Right renal cortex interstitium (tissue), 3 donors: Measurements from ENCODE around the gene GPNMB. TPM values are rescaled to one million over a fixed set of nuclear protein-coding genes. Genes with fewer than 3 reads are reported as not detected.

ENCODE experiments used
- DNase-seq, 3 donors: peaks; one replicate each; pipeline ENCODE4 v3.0.0-alpha.2; 2013; ENCODE audit warnings: low read depth in 3 of 3, low spot score in 2 of 3
- polyA plus RNA-seq, 3 donors: library from polyadenylated mRNA; unstranded; fragments of 120-200 nt; gene quantifications; one replicate each; pipeline ENCODE4 v1.2.1, GENCODE V29; 2013; ENCODE audit not compliant: insufficient read length in 3 of 3

The GPNMB gene
- polyA plus RNA-seq, 3 donors, result 30.3 to 33.7 (median 31.8) TPM

DNA sequence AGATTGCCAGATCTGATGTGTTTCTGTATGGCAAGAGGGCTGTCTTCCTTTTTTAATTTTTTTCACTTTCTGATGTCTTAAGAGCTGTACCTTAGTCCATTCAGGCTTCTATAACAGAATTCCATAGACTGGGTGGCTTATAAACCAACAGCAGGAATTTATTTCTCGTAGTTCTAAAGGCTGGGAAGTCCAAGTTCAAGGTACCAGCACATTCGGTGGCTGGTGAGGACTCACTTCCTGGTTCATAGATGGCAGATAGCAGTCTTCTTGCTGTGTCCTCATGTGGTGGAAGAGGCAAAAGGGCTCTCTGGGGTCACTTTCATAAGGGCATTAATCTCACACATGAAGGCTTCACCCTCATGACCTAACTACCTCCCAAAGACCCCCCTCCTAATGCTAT lies 20.8 kb downstream of the GPNMB start:
- no peak for DNase-seq

DNA sequence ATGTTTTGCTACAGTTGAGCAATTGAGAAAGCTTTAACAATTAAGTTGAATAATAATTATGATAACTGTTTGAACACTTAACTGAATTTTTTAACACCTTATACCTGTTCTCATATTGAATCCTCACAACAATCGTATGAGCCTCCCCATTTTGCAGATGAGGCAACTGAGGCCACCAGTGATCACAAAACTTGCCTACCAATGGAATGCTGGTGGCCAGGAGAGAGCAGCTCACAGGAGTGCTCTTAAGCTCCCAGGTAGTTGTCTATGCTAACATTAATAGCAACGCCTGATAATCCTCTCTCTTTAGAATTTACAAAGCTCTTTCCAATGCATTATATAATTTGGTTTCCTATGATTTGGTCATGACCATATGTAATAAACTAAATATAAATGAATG lies 21.6 kb downstream of the GPNMB start:
- DNase-seq, result no peak

DNA sequence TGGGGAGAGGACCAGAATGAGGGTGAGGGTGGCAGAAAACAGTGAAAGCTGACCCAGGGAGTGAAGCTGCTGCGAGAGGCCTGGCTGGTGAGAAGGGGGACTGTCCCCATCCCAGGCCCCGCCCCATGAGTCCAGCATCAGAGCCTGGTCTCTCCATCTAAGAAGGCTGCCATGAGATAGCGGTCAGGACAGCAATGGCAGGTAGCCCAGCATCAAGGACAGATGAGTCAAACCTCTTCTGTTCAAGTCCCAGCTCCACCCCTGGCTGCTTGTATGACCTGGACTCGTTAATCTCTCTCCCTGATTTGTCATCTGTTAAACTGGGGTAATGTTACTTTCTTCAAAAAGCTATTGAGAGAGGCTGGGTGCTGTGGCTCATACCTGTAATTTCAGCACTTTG lies 22.2 kb downstream of the GPNMB start:
- no peak for DNase-seq

DNA sequence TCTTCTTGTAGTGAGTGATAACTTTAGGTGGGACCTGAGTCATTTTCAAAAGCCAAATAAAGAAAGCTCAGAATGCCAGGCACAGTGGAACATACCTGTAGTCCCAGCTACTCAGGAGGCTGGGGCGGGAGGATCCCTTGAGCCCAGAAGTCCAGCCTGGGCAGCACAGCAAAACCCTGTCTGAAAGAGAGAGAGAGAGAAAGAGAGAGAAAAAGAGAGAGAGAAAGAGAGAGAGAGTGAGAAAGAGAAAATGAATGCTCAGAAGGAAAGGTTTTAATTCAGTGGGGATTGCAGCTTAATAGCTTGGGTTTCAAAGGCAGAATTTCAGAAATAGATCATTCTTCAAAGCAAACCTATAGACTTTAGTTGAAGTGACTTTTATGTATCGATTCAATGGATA lies 25.7 kb downstream of the GPNMB start:
- no peak for DNase-seq

DNA sequence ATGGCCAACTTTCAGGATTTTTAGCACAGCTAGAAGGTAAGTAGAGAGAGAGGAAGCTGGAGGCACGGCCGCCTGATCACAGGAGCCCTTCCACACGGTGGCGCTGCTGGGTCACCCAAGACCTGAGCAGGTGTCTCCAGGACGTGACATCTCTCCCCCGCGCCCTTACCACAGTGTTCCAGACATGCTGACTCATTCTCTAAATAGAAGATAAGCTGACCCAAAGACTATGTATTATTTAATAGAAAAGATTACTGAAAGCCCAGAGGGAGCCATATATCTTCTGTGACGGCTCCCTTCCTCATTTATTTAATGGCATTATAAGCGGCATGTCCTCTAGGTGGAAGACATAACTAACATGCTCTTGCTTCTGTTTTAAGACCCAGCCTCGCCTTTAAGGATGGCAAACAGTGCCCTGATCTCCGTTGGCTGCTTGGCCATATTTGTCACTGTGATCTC lies 26.6 kb downstream of the GPNMB start:
- peak; percentile 23 to 44 (median 37) for DNase-seq

DNA sequence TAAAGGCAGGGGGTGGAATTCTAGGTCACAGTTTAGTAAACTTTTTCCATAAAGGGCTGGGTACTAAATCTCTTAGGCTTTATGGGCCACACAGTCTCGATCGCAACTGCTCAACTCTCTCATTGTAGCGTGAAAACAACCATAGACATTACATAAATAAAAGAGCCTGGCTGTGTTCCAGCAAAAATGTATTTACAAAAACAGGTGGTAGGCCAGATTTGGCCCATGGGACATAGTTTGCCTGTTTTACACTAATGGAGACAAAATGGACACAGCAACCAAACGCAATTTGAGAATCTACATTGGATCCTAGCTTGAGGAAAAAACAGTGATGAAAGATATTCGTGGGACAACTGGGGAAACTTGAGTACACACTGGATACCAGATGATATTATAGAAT lies 29.3 kb downstream of the GPNMB start:
- DNase-seq, result no peak

DNA sequence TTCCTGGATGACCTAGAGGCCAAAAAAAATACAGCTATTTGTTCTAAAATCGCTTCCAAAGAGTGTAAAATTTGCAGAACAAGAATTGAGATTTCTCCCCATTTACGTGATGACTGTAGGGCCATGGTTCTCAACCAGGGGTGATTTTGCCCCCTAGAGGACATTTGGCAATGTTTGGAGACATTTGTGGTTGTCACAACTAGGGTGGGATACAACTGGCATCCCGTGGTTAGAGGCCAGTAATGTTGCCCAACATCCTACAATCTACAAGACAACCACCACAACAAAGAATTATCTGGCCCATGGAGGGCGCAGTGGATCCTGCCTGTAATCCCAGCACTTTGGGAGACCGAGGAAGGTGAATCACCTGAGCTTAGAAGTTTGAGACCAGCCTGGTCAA lies 29.8 kb downstream of the GPNMB start:
- no peak for DNase-seq

DNA sequence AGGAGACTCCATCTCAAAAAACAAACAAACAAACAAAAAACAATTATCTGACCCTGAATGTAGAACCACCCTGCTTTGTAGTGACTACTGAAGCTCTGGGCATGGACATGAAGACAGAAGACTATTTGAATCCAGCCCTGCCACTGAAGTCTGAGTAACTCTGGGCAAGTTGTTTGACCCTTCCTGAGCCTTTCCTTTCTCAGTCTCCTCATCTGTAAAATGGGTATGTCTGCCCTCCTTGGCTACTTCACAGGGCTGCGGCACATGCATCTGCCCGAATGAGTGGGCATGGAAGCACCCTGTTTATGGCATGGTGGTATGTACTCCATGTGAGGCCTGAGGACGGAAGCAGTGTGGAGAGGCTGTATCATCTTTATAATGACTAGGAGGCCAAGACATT lies 30.4 kb downstream of the GPNMB start:
- DNase-seq, result no peak

DNA sequence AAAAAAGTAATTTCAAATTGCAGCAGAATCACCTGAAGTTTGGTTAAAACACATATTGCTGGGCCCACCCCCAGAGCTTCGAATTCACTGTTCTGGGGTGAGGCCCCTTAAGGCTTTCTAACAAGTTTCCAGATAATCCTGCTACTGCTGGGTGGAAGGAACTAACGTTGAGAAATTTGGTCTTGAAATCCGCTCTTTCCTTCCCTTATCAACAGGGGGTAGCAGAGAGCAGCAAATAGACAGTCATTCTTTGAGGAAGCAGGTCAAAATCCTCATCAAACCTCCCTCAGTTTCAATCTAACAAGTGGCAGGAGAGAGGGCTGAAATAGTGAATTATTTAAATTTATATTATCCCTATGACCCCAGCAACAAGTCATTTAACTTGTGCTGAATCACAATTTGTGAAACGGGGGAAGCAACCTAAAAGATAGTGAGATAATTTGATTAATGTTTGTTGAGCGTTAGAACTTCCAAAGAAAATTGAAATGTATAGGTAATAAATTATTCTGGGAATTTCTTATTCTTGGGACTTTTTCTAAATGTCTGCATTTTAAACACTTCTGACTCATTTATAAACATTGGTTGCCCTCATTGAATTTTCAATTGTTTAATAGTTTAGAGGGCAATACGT lies 30.9 kb downstream of the GPNMB start:
- peak in 2 of 3 donors; percentile 36 to 62 for DNase-seq

DNA sequence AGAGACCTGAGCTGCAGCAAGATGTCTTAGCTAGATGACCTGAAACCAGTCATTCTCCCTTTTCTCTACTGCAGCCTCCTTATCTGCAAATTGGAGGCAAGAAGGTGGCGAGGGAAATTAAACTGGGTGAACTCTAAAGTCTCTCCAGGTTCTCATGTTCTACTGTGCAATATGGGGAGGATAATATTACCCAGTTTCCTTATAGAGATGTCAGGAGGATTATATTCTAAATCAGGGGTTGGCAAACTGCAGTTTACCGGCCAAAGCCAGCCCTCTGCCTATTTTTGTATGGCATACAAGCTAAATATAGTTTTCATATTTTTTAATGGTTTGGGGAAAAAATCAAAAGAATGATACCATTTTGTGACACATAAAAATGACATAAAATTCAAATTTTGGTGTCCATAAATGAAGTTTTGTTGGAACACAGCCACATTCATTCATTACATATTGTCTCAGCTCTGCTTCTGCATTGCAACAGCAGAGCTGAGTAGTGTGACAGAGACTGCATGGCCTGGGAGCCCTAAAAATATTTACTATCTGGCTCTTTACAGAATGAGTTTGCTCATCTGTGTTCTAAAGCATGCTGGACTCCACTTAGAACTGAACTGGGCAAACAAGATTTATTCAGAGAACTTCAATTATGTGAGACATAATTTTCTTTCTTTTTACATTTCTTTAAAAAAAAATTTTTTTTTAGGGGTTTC lies 33.4 kb downstream of the GPNMB start:
- DNase-seq, result no peak

DNA sequence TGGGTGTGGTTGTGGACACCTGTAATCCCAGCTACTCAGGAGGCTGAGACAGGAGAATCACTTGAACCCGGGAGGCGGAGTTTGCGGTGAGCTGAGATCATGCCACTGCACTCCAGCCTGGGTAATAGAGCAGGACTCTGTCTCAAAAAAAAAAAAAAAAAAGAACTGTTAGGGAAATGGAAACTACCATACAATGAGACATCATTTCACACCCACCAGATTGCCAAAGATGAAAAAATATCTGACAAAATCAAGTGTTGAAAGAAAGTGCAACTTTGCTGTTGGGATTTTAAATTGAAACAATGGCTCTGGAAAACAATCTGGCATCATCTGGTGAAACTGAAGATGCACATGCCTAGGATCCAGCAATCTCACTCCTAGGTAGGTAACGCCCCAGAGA lies 36.5 kb downstream of the GPNMB start:
- DNase-seq, result no peak

DNA sequence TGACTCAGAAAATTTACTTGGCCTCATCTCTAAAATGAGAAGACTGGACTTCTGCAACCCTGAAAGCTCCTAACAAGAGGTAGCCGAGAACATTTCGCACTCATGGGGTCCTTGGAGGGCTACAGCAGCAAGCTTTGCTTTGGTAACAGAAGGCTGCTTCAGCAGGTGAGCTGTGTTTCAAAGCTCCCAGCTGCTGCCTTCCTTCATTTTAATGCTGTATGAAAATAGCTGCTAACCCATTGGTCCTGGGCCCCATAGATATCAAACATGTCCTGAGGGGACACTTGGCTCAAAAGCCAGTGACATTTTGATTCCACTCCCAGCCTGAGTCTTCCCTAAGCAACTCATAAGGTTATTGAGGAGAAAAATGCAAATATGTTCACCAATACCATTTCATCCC lies 38.3 kb downstream of the GPNMB start:
- DNase-seq, result no peak

DNA sequence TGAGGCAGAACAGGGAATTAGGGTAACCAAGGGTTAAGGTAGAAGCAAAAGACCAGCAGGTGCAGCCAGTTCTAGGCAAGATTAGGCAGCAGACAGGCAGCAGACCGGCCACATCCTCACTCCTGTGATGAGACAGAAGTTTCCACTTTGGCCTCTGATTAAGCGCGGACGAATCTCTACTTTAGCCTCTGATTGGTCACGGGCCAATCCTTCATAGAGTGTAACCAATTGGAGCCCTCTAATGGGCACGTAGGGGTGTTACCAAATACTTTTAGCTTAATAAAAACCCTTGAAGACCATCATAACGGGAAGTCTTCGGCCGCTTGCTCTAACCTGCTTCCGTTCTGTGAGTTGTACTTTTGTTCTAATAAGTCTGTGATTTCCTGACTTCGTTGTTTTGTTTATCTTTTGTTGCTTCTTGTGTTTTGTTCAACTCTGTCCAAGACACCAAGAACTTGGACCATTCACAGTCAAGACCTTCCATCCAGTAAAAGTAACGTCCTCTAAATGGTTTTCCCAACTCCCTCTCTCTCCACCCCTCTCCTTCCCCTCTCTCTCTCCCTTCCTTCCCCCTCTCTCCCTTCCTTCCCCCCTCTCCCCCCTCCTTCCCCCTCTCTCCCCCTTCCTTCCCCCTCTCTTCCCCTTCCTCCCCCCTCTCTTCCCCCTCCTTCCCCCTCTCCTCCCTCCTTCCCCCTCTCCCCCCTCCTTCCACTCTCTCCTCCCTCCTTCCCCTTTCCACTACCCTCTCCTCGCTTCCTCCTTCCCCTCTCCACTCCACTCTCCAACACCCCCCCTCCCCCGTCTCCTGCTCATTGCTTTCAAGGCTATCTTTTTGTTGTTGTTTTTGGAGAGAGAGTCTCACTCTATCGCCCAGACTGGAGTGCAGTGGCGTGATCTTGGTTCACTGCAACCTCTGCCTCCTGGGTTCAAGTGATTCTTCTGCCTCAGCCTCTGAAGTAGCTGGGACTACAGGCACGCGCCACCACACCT lies 39.4 kb downstream of the GPNMB start:
- no peak for DNase-seq

DNA sequence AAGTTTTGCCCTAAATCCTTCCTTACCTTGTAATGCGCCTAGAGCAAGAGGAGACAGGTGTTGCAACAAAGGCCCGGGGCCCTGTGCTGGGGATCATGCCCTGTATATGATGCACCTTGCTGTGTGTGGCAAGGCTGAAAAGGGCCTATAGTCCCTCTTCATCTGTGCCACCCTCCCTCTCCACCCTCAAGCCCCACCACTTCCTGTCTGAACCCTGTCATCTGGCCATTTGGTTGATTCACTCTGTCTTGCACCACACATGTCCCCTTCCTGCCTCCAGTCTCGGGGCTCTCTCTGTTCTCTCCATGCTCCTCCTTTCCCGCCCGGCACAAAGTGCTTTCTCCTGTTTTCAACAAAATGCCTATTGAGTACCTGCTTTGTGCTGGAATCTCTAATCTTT lies 41.0 kb downstream of the GPNMB start:
- DNase-seq, result no peak

DNA sequence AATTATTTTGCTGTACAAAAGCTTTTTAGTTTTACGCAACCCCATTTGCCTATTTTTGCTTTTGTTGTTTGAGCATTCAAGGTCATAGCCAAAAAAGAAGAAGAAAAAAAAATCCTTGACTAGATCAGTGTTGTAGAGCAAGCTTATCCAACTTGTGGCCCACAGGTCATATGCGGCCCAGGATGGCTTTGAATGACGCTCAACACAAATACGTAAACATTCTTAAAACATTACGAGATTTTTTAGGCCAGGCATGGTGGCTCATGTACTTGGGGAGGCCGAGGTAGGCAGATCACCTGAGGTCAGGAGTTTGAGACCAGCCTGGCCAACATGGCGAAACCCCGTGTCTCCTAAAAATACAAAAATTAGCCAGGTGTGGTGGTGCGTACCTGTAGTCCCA lies 44.4 kb downstream of the GPNMB start:
- DNase-seq, result no peak

DNA sequence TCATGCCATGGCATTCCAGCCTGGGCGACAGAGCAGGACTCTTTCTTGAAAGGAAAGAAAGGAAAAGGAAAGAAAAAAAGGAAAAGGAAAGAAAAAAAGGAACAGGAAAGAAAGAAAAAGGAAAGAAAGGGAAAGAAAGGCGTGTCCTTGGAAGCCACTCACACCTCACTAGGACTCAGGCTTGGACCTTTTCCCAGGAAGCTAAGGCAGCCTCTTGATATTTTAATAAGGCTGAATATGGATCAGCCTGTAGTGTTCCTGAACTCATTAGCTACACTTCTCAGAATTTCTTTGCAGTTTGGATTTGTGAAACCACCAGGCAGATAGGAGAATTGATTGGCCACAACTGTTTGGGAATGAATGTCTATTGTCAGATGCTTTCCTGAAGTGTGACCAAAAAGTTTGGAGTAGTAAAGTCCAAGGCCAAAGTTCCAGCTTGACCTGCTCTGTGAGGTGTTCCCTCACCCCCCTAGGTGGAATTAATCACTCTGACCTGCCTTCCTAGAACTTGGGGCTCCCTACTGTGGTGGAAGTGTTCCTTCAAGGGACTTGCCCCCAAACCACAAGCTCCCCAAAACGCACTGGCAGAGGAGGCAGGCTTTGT lies 45.5 kb downstream of the GPNMB start:
- no peak for DNase-seq

DNA sequence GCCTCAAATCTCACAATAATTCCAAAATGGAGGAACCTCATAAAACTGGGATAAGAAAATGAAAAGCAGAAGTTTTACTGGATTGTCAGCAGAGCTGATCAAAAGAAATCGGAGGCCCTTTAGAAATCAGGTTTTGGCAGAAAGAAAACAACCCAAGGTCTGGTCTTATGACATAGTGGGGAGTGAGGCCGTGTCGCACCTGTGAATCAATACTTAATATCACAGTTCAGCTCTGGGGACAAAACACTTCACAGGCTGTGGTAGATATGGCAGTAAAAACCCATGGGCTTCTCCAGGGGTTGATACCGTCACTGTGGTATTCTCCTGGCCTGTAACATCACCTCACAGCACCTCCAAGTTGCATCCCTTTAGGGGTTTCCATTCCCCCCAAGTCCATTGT lies 46.0 kb downstream of the GPNMB start:
- no peak for DNase-seq

DNA sequence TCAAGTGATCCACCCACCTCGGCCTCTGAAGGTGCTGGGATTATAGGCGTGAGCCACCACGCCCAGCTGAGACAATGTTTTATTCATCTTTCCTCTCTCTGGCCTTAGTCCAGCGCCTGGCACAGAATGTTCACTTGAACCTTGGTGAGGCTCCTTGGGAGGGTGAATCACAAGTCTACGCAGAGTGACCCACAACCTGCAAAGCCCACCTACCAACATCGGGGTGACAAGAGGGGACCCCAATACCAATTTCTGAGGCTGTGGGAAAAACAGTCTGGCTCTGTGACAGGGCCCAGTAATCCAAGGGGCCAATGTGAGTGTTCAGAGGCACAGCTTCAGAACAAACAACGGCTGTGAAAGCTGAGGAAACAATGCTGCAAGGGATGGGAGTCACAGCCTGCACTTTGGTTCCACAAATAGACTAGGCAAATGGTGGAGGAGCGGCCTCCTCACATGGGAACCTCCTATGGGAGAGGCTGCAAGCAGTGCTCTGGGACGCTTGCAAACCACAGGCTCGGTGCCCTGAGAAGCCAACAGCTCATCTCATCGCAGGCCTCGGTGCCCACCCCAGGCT lies 47.0 kb downstream of the GPNMB start:
- no peak for DNase-seq

DNA sequence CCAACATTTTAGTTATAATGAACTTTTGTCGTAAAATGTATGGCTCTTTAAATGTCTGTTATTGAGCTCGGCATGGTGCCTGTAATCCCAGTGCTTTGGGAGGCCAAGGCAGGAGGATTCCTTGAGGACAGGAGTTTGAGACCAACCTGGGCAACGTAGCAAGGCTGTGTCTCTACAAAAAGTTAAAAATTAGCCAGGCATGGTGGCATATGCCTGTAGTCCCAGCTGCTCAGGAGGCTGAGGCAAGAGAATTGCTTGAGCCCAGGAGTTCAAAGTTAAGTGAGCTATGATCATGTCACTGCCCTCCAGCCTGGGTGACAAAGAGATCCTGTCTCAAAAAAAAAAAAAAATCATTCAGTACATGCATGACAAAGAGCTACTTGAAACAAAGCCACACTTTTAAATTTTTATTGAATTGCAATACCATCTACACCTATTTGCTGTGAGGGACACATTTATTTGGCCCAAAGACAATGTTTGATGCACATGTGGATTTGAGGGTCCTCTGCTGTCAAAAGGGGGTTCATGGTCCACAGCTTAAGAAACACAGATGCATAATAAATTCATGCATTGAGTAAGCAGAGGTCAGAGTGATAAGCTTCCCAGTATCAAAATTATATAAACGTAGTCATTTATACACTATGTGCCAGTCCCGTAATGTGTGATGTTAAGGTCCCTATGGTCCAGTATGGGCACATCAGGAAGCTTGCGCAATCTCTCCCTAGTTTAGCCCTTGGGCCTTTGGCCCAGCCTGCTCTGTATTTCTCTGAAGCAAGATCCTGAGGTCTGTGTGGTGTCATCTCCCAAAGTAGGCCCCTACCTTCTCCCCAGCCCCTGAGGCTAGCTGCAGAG lies 48.2 kb downstream of the GPNMB start:
- no peak for DNase-seq

DNA sequence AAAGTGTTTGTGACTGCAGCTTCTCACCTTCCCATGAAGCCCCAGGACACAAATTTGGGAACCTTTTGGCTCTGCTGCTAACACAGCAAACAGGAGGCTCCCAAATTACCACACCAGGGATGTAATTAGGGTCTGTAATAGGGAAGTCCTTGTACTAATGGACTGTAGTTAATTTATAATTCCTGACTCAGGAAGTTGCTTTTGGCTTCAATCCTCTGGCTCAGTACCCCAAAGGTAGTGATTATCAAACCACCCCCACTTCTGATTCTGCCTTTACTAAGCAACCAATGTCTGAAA lies 48.8 kb downstream of the GPNMB start:
- DNase-seq, result no peak
